Left kidney (tissue), 8 donors: Measurements from ENCODE around the gene RNF6. TPM values are rescaled to one million over a fixed set of nuclear protein-coding genes. Genes with fewer than 3 reads are reported as not detected.
"Not testable (repeated sequence)": the region's sequence is repeated elsewhere in the genome, so short reads cannot be mapped to it uniquely, and the experiment has no call there.

ENCODE experiments used
- DNase-seq: peaks from one replicate; pipeline ENCODE4 v3.0.0-alpha.2; 2013
- long read RNA-seq, 8 donors: transcript quantifications; one replicate each; lab custom pipeline, GENCODE V29; 2026
- polyA plus RNA-seq: library from polyadenylated mRNA; unstranded; fragments of 120-200 nt; gene quantifications from one replicate; pipeline ENCODE4 v1.2.1, GENCODE V29; 2013; ENCODE audit not compliant: insufficient read length

RNF6 gene
- 36.7 TPM for polyA plus RNA-seq
- long read RNA-seq, donor 1, partial matches to known transcripts = 0 of 7 reads
- long read RNA-seq, donor 1, other reads (novel, unspliced or antisense) = 0 of 7 reads
- long read RNA-seq, donor 2, partial matches to known transcripts = 0 of 6 reads
- long read RNA-seq, donor 2, other reads (novel, unspliced or antisense) = 0 of 6 reads
- long read RNA-seq, donor 3, partial matches to known transcripts = 0 of 5 reads
- long read RNA-seq, donor 3, other reads (novel, unspliced or antisense) = 0 of 5 reads
- long read RNA-seq, donor 4, partial matches to known transcripts = 0 of 1 reads
- long read RNA-seq, donor 4, other reads (novel, unspliced or antisense) = 0 of 1 reads
- long read RNA-seq, donor 5, transcript RNF6-201 (5 exons, 3,282 nt) = major isoform, 6 of 9 reads
- long read RNA-seq, donor 5, partial matches to known transcripts = 0 of 9 reads
- long read RNA-seq, donor 5, other reads (novel, unspliced or antisense) = 0 of 9 reads
- long read RNA-seq, donor 6, partial matches to known transcripts = 10 of 12 reads
- long read RNA-seq, donor 6, other reads (novel, unspliced or antisense) = 0 of 12 reads
- long read RNA-seq, donor 7, transcript RNF6-203 (5 exons, 3,706 nt) = major isoform, 5 of 9 reads
- long read RNA-seq, donor 7, partial matches to known transcripts = 0 of 9 reads
- long read RNA-seq, donor 7, other reads (novel, unspliced or antisense) = 0 of 9 reads
- long read RNA-seq, donor 8, partial matches to known transcripts = 0 of 2 reads
- long read RNA-seq, donor 8, other reads (novel, unspliced or antisense) = 0 of 2 reads

GRCh38 chr13:26221721-26222519 lies at the start of gene RNF6:
TSS of gene RNF6 (minus strand) at chr13:26222314. CDS start at chr13:26219649, 2,665 bp downstream.
- DNase-seq = peak; percentile 98

GRCh38 chr13:26270707-26271106 lies 48.6 kb upstream of the RNF6 start:
- DNase-seq = no peak

- DNase-seq = no peak
Measured at GRCh38 chr13:26266311-26266710, 44.2 kb upstream of the RNF6 start.

- no peak for DNase-seq
Measured at GRCh38 chr13:26262156-26262555, 40.0 kb upstream of the RNF6 start.

- DNase-seq = no peak
Measured at GRCh38 chr13:26259634-26260033, 37.5 kb upstream of the RNF6 start.

- DNase-seq = no peak
Measured at GRCh38 chr13:26257049-26257448, 34.9 kb upstream of the RNF6 start.

- no peak for DNase-seq
Measured at GRCh38 chr13:26255691-26256277, 33.7 kb upstream of the RNF6 start.

GRCh38 chr13:26255115-26255514 lies 33.0 kb upstream of the RNF6 start:
- DNase-seq = no peak

GRCh38 chr13:26254583-26255111 lies 32.5 kb upstream of the RNF6 start:
- DNase-seq = peak; percentile 39

GRCh38 chr13:26253787-26254582 lies 31.9 kb upstream of the RNF6 start, which contains the start of gene CDK8:
TSS of gene CDK8 (plus strand) at chr13:26254129. CDS start at chr13:26254642, 513 bp downstream.
- DNase-seq = peak; percentile 95

- DNase-seq = no peak
Measured at GRCh38 chr13:26253262-26253786, 31.2 kb upstream of the RNF6 start.

- not testable (repeated sequence) for DNase-seq
Measured at GRCh38 chr13:26252006-26252405, 29.9 kb upstream of the RNF6 start.

- no peak for DNase-seq
Measured at GRCh38 chr13:26249551-26249950, 27.4 kb upstream of the RNF6 start.

- no peak for DNase-seq
Measured at GRCh38 chr13:26247608-26248007, 25.5 kb upstream of the RNF6 start.

GRCh38 chr13:26247011-26247410 lies 24.9 kb upstream of the RNF6 start:
- DNase-seq = no peak

- no peak for DNase-seq
Measured at GRCh38 chr13:26246154-26246553, 24.0 kb upstream of the RNF6 start.

GRCh38 chr13:26236296-26236695 lies 14.2 kb upstream of the RNF6 start:
- DNase-seq = no peak

- no peak for DNase-seq
Measured at GRCh38 chr13:26230703-26231102, 8.6 kb upstream of the RNF6 start.

GRCh38 chr13:26229080-26229615 lies 7.0 kb upstream of the RNF6 start:
- DNase-seq = no peak

GRCh38 chr13:26228096-26228495 lies 6.0 kb upstream of the RNF6 start:
- no peak for DNase-seq
